ENCODE results near the gene TMEM273.

TMEM273 gene

GRCh38 chr10:49149881-49150280 is 38.3 kb downstream of the TMEM273 start:
- no peaks in the 10 kb centered on the region for H3K27me3 ChIP-seq (ENCODE audit: low read depth, low read length)
- no peaks in the 10 kb centered on the region for H3K36me3 ChIP-seq (replicated peaks; ENCODE audit: low read depth, low read length)
- H3K27ac ChIP-seq (ENCODE audit: low read length) = no peak overlapping the region
- no peak overlapping the region for H3K9ac ChIP-seq (ENCODE audit: low read length)
- no peaks in the 10 kb centered on the region for H3K4me1 ChIP-seq (ENCODE audit: low read length)
- TF ChIP-seq EZH2phosphoT487 (IDR thresholded peaks at IDR 0.05; ENCODE audit: low read depth) (no peak), CTCF (IDR thresholded peaks at IDR 0.05; ENCODE audit: low read depth, low read length) (no peak)
- H2AFZ ChIP-seq (ENCODE audit: low read depth, low read length) = no peak overlapping the region
- H4K20me1 ChIP-seq (ENCODE audit: insufficient read depth, low read length) = no peaks in the 10 kb centered on the region
- H3K4me3 ChIP-seq (ENCODE audit: low read length) = no peak overlapping the region
- H3K4me2 ChIP-seq (ENCODE audit: low read length) = no peak overlapping the region
- no peaks in the 10 kb centered on the region for H3K79me2 ChIP-seq (ENCODE audit: low read length)
- H3K9me3 ChIP-seq (ENCODE audit: insufficient read depth, low read length) = no peaks in the 10 kb centered on the region

GRCh38 chr10:49144058-49144720 is 44.0 kb downstream of the TMEM273 start:
- no peaks in the 10 kb centered on the region for H4K20me1 ChIP-seq (ENCODE audit: insufficient read depth, low read length)
- H3K36me3 ChIP-seq (replicated peaks; ENCODE audit: low read depth, low read length) = no peaks in the 10 kb centered on the region
- H3K79me2 ChIP-seq (ENCODE audit: low read length) = no peaks in the 10 kb centered on the region
- no peaks in the 10 kb centered on the region for H3K4me1 ChIP-seq (ENCODE audit: low read length)
- H3K9ac ChIP-seq (ENCODE audit: low read length) = no peak overlapping the region
- no peak overlapping the region for H2AFZ ChIP-seq (ENCODE audit: low read depth, low read length)
- no peaks in the 10 kb centered on the region for H3K9me3 ChIP-seq (ENCODE audit: insufficient read depth, low read length)
- no peak overlapping the region for H3K4me2 ChIP-seq (ENCODE audit: low read length)
- H3K4me3 ChIP-seq (ENCODE audit: low read length) = no peak overlapping the region
- H3K27ac ChIP-seq (ENCODE audit: low read length) = no peak overlapping the region
- TF ChIP-seq CTCF (IDR thresholded peaks at IDR 0.05; ENCODE audit: low read depth, low read length) = no peak
- no peaks in the 10 kb centered on the region for H3K27me3 ChIP-seq (ENCODE audit: low read depth, low read length)

GRCh38 chr10:49143249-49143648 is 44.9 kb downstream of the TMEM273 start:
- Histone ChIP-seq H2AFZ (ENCODE audit: low read depth, low read length) (no peak overlapping the region), H3K4me2 (ENCODE audit: low read length) (no peak overlapping the region), H3K79me2 (ENCODE audit: low read length) (no peaks in the 10 kb centered on the region), H3K27ac (ENCODE audit: low read length) (no peak overlapping the region), H3K9me3 (ENCODE audit: insufficient read depth, low read length) (no peaks in the 10 kb centered on the region), H3K9ac (ENCODE audit: low read length) (no peak overlapping the region), H3K36me3 (replicated peaks; ENCODE audit: low read depth, low read length) (no peaks in the 10 kb centered on the region), H3K4me3 (ENCODE audit: low read length) (no peak overlapping the region), H3K4me1 (ENCODE audit: low read length) (no peaks in the 10 kb centered on the region), H4K20me1 (ENCODE audit: insufficient read depth, low read length) (no peaks in the 10 kb centered on the region), H3K27me3 (ENCODE audit: low read depth, low read length) (no peaks in the 10 kb centered on the region)
- no peak for TF ChIP-seq EZH2phosphoT487 (IDR thresholded peaks at IDR 0.05; ENCODE audit: low read depth)
- no peak for TF ChIP-seq CTCF (IDR thresholded peaks at IDR 0.05; ENCODE audit: low read depth, low read length)

- no peaks in the 10 kb centered on the region for H3K9me3 ChIP-seq (ENCODE audit: insufficient read depth, low read length)
- no peaks in the 10 kb centered on the region for H3K79me2 ChIP-seq (ENCODE audit: low read length)
- H3K27ac ChIP-seq (ENCODE audit: low read length) = no peak overlapping the region
- no peak overlapping the region for H2AFZ ChIP-seq (ENCODE audit: low read depth, low read length)
- no peak overlapping the region for H3K4me2 ChIP-seq (ENCODE audit: low read length)
- no peaks in the 10 kb centered on the region for H3K27me3 ChIP-seq (ENCODE audit: low read depth, low read length)
- H4K20me1 ChIP-seq (ENCODE audit: insufficient read depth, low read length) = no peaks in the 10 kb centered on the region
- no peak overlapping the region for H3K4me3 ChIP-seq (ENCODE audit: low read length)
- TF ChIP-seq EZH2phosphoT487 (IDR thresholded peaks at IDR 0.05; ENCODE audit: low read depth) = no peak
- TF ChIP-seq CTCF (IDR thresholded peaks at IDR 0.05; ENCODE audit: low read depth, low read length) = no peak
- H3K9ac ChIP-seq (ENCODE audit: low read length) = no peak overlapping the region
- no peaks in the 10 kb centered on the region for H3K4me1 ChIP-seq (ENCODE audit: low read length)
- H3K36me3 ChIP-seq (replicated peaks; ENCODE audit: low read depth, low read length) = no peaks in the 10 kb centered on the region
These were observed 46.5 kb downstream of the TMEM273 start for GRCh38 chr10:49141541-49142332.
